K562 (cell line): Measurements from ENCODE around the gene GSK3B.

ENCODE experiments used
- EZH2 ChIP-seq: IDR thresholded peaks from 2 replicates; pipeline ENCODE4 v1.6.1; 2012; ENCODE audit warnings: low read depth, mild to moderate bottlenecking, inconsistent platforms, low read length, borderline replicate concordance
- MITF ChIP-seq: IDR thresholded peaks from 2 replicates; pipeline ENCODE4 v1.6.1; 2014; ENCODE audit warnings: antibody characterized with exemption
- NR2C1 ChIP-seq, 2 experiments: fragments of 450-650 bp; IDR thresholded peaks; 2 replicates each; pipeline ENCODE4 v1.6.1; 2017; ENCODE audit warnings: mild to moderate bottlenecking in 2 of 2, antibody characterized with exemption in 1 of 2, inconsistent platforms in 1 of 2, missing compliant biosample characterization in 1 of 2, missing genetic modification characterization in 1 of 2
- RFX5 ChIP-seq: IDR thresholded peaks from 2 replicates; pipeline ENCODE4 v1.6.1; 2011; ENCODE audit warnings: low read depth, mild to moderate bottlenecking, improper control_type of control experiment, low read length
- SMAD1 ChIP-seq: fragments of 150-350 bp; IDR thresholded peaks from 2 replicates; pipeline ENCODE4 v1.6.1; 2014; ENCODE audit warnings: low read length, low read depth; ENCODE audit not compliant: partially characterized antibody
- SMC3 ChIP-seq: conservative IDR thresholded peaks from 2 replicates; pipeline ENCODE4 v1.6.1; 2011; ENCODE audit warnings: low read depth, low read length, improper control_type of control experiment; ENCODE audit not compliant: insufficient read depth
- TAF7 ChIP-seq: fragments of 450-650 bp; IDR thresholded peaks from 2 replicates; pipeline ENCODE4 v1.6.1; 2016; ENCODE audit warnings: missing genetic modification characterization, missing compliant biosample characterization
- TCFL5 ChIP-seq: fragments of 250-450 bp; sonication (Bioruptor Pico); conservative IDR thresholded peaks from 2 replicates; pipeline ENCODE4 v1.6.1; 2021; ENCODE audit warnings: mild to moderate bottlenecking, moderate library complexity, matching md5 sums
- U2AF2 ChIP-seq: fragments of 200-400 bp; formaldehyde crosslinking; optimal IDR thresholded peaks from 2 replicates; pipeline ENCODE3; 2017; ENCODE audit warnings: low read depth, mild to moderate bottlenecking, low read length
- ZBTB33 ChIP-seq: sonication (generic); formaldehyde crosslinking; IDR thresholded peaks from 2 replicates; pipeline ENCODE4 v1.8.1; 2023; ENCODE audit warnings: mild to moderate bottlenecking, missing genetic modification reagents
- ZNF24 ChIP-seq: fragments of 450-650 bp; IDR thresholded peaks from 2 replicates; pipeline ENCODE4 v1.6.1; 2016
- ZNF592 ChIP-seq: fragments of 450-650 bp; IDR thresholded peaks from 2 replicates; pipeline ENCODE4 v1.6.1; 2017; ENCODE audit warnings: antibody characterized with exemption, mild to moderate bottlenecking
- ZNF639 ChIP-seq, 2 experiments: fragments of 200-800 bp in 1 of 2; sonication (Bioruptor generic) in 1 of 2; sonication (generic) in 1 of 2; formaldehyde crosslinking in 1 of 2; IDR thresholded peaks in 1 of 2; conservative IDR thresholded peaks in 1 of 2; 2 replicates each; pipeline versions ENCODE4 v1.5.0 to v1.6.1; 2016 to 2020; ENCODE audit warnings: missing compliant biosample characterization in 1 of 2, missing genetic modification characterization in 1 of 2, missing genetic modification reagents in 1 of 2
- TF ChIP-seq, protein P1 (sequence below): fragments of 450-650 bp; formaldehyde crosslinking; IDR thresholded peaks from 2 replicates; pipeline ENCODE4 v1.4.0; 2022; ENCODE audit warnings: missing genetic modification characterization

DNA sequence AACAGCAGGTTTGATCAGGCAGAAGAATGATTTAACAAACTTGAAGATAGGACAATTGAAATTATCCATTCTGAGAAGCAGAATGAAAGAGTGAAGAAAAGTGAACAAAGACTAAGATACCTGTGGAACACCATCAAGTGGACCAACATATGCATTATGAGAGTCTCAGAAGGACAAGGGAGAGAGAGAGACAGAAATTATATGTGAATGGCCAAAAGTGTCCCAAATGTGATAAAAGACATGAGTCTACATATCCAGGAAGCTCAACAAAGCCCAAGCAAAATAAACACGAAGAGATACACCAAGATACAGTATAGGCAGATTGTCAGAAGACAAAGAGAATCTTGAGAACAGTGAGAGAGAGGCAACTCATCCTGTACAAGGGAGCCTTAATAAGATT, 317.9 kb downstream of the GSK3B start:
- TF ChIP-seq MITF (no peak), U2AF2 (no peak), ZNF24 (no peak), RFX5 (no peak), SMAD1 (no peak), ZBTB33 (CRISPR knock-in tag) (no peak), EZH2 (no peak), ZNF592 (no peak), ZNF639 (CRISPR knock-in tag; conservative IDR thresholded peaks at IDR 0.05 in 1 of 2, IDR thresholded peaks at IDR 0.05 in 1 of 2) (no peak), NR2C1 (IDR thresholded peaks at IDR 0.05) (no peak), NR2C1 (tag; IDR thresholded peaks at IDR 0.05) (no peak), TAF7 (no peak), TCFL5 (CRISPR knock-in tag) (no peak), SMC3 (no peak)
- TF ChIP-seq, protein P1, sequence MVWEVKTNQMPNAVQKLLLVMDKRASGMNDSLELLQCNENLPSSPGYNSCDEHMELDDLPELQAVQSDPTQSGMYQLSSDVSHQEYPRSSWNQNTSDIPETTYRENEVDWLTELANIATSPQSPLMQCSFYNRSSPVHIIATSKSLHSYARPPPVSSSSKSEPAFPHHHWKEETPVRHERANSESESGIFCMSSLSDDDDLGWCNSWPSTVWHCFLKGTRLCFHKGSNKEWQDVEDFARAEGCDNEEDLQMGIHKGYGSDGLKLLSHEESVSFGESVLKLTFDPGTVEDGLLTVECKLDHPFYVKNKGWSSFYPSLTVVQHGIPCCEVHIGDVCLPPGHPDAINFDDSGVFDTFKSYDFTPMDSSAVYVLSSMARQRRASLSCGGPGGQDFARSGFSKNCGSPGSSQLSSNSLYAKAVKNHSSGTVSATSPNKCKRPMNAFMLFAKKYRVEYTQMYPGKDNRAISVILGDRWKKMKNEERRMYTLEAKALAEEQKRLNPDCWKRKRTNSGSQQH (CRISPR knock-in tag) = no peak
